Natural killer cell (primary cell): ENCODE measurements around the gene DTNB. TPM values are rescaled to one million over a fixed set of nuclear protein-coding genes. Genes with fewer than 3 reads are reported as not detected.

Experiments
- ATAC-seq, 3 donors: fragments of 150-1000 bp in 2 of 3; fragments of 200-7000 bp in 1 of 3; cut with Tn5 transposase; 1 replicate in 1 of 3; 2 replicates in 2 of 3; pipeline ENCODE4 v1.10.0; 2021; ENCODE audit warnings: mild to moderate bottlenecking in 2 of 3, moderate library complexity in 2 of 3
- DNase-seq, 2 donors: peaks; one replicate each; pipeline versions ENCODE4 v3.0.0 to v3.0.0-alpha.2; 2013 to 2021; ENCODE audit warnings: mixed read lengths in 1 of 2
- H3K27ac ChIP-seq: one replicate; pipeline ENCODE4 v1.5.1; 2013; ENCODE audit warnings: mild to moderate bottlenecking, low read length
- H3K27me3 ChIP-seq: one replicate; pipeline ENCODE4 v1.6.1; 2013; ENCODE audit warnings: low read length; ENCODE audit not compliant: control insufficient read depth, insufficient read depth
- H3K36me3 ChIP-seq: one replicate; pipeline ENCODE4 v1.6.1; 2013; ENCODE audit warnings: low read length; ENCODE audit not compliant: control insufficient read depth, insufficient read depth
- H3K4me1 ChIP-seq: one replicate; pipeline ENCODE4 v1.6.1; 2013; ENCODE audit warnings: low read length; ENCODE audit not compliant: control insufficient read depth, insufficient read depth
- H3K4me3 ChIP-seq: one replicate; pipeline ENCODE4 v1.5.1; 2013; ENCODE audit warnings: low read length
- H3K9me3 ChIP-seq: one replicate; pipeline ENCODE4 v1.6.1; 2013; ENCODE audit warnings: low read length; ENCODE audit not compliant: control insufficient read depth, insufficient read depth
- H3K27ac Mint-ChIP-seq, 2 donors: one replicate each; pipeline ENCODE4 v1.8.0; 2022; ENCODE audit warnings: mild to moderate bottlenecking in 2 of 2, mixed read lengths in 2 of 2, moderate library complexity in 1 of 2
- H3K27me3 Mint-ChIP-seq, 2 donors: one replicate each; pipeline ENCODE4 v1.8.0; 2022; ENCODE audit warnings: low read depth in 2 of 2, mixed read lengths in 2 of 2
- H3K36me3 Mint-ChIP-seq: one replicate; pipeline ENCODE4 v1.8.0; 2022; ENCODE audit warnings: mixed read lengths
- H3K4me1 Mint-ChIP-seq, 2 donors: one replicate each; pipeline ENCODE4 v1.8.0; 2022; ENCODE audit warnings: mixed read lengths in 2 of 2
- H3K4me3 Mint-ChIP-seq: one replicate; pipeline ENCODE4 v1.8.0; 2022; ENCODE audit warnings: mild to moderate bottlenecking, moderate library complexity, mixed read lengths
- H3K9me3 Mint-ChIP-seq, 2 donors: one replicate each; pipeline ENCODE4 v1.8.0; 2022; ENCODE audit warnings: mixed read lengths in 2 of 2
- CTCF ChIP-seq: fragments of 200-600 bp; IDR thresholded peaks from one replicate; pipeline ENCODE4 v1.8.0; 2022; ENCODE audit warnings: antibody characterized with exemption
- WGBS: methylation state at CpG from one replicate; pipeline ENCODE4 v1.1.7; 2013; ENCODE audit warnings: missing lambda C conversion rate; ENCODE audit not compliant: insufficient coverage; 5-methylcytosine and 5-hydroxymethylcytosine counted together
- intact Hi-C: fragments of 100-400 bp; cut with micrococcal nuclease; formaldehyde crosslinking; loops from one replicate; pipeline ENCODE4 v1.14.2; 2022
- total RNA-seq, 4 donors: library from RNA; stranded (reverse); fragments of 120-200 nt in 1 of 4; gene quantifications; one replicate each; pipeline versions ENCODE4 v1.2.3 to v1.2.4, GENCODE V29; 2013 to 2022

Gene DTNB
- total RNA-seq, 3 donors from 2014 or later (not counting 1 experiment from before 2014, with no cell fraction given), result 20.8 to 33.7 (median 23.6) TPM

GRCh38 chr2:25335971-25336370 lies 337.4 kb downstream of the DTNB start:
- no peak for TF ChIP-seq CTCF
- no peaks in the 10 kb centered on the region for H3K36me3 Mint-ChIP-seq
- H3K9me3 Mint-ChIP-seq, result no peaks in the 10 kb centered on the region
- Histone ChIP-seq H3K9me3 (no peaks in the 10 kb centered on the region), H3K4me3 (no peak overlapping the region), H3K36me3 (no peaks in the 10 kb centered on the region), H3K4me1 (peaks cover 55% of the 10 kb centered on the region), H3K27me3 (no peaks in the 10 kb centered on the region), H3K27ac (no peak overlapping the region)
- WGBS, result 80% methylated on average over 5 of the region's 6 CpGs
- peak overlapping the region in 1 of 2 donors; percentile 74 for H3K27ac Mint-ChIP-seq
- peaks cover 42 to 67% of the 10 kb centered on the region in 2 donors for H3K4me1 Mint-ChIP-seq
- DNase-seq (no peak), ATAC-seq (no peak)
- H3K4me3 Mint-ChIP-seq, result no peak overlapping the region
- intact Hi-C loops, result no loop called here
- no peaks in the 10 kb centered on the region for H3K27me3 Mint-ChIP-seq

- Mint-ChIP-seq H3K4me1 (peaks cover 42 to 72% of the 10 kb centered on the region in 2 donors), H3K36me3 (no peaks in the 10 kb centered on the region), H3K9me3 (no peaks in the 10 kb centered on the region), H3K4me3 (no peak overlapping the region), H3K27ac (peak overlapping the region; percentile 64 to 74), H3K27me3 (no peaks in the 10 kb centered on the region)
- no peak overlapping the region for H3K27ac ChIP-seq
- no peak for TF ChIP-seq CTCF
- 93% methylated on average over 8 of the region's 8 CpGs for WGBS
- ATAC-seq (no peak), DNase-seq (no peak)
- H3K36me3 ChIP-seq, result no peaks in the 10 kb centered on the region
- intact Hi-C loops, result no loop called here
- H3K4me3 ChIP-seq, result no peak overlapping the region
- H3K9me3 ChIP-seq, result no peaks in the 10 kb centered on the region
- H3K4me1 ChIP-seq, result peaks cover 54% of the 10 kb centered on the region
- H3K27me3 ChIP-seq, result no peaks in the 10 kb centered on the region
Observed at GRCh38 chr2:25335204-25335603, 338.2 kb downstream of the DTNB start.

- H3K27me3 ChIP-seq, result no peaks in the 10 kb centered on the region
- peaks cover 46% of the 10 kb centered on the region for H3K4me1 ChIP-seq
- no peaks in the 10 kb centered on the region for H3K9me3 ChIP-seq
- H3K4me3 ChIP-seq, result no peak overlapping the region
- intact Hi-C loops, result no loop called here
- no peak for TF ChIP-seq CTCF
- Mint-ChIP-seq H3K9me3 (no peaks in the 10 kb centered on the region), H3K4me1 (peaks cover 47 to 77% of the 10 kb centered on the region in 2 donors), H3K36me3 (no peaks in the 10 kb centered on the region), H3K4me3 (no peak overlapping the region), H3K27me3 (no peaks in the 10 kb centered on the region), H3K27ac (peak overlapping the region; percentile 64 to 74)
- no peaks in the 10 kb centered on the region for H3K36me3 ChIP-seq
- ATAC-seq, result no peak
- H3K27ac ChIP-seq, result peak overlapping the region; percentile 15
- DNase-seq, result no peak
- WGBS, result 77% methylated on average over 8 of the region's 8 CpGs
Observed at GRCh38 chr2:25334482-25334881, 338.9 kb downstream of the DTNB start.

GRCh38 chr2:25333981-25334380 lies 339.4 kb downstream of the DTNB start:
- H3K4me3 ChIP-seq, result no peak overlapping the region
- Mint-ChIP-seq H3K27me3 (no peaks in the 10 kb centered on the region), H3K36me3 (no peaks in the 10 kb centered on the region), H3K27ac (peak overlapping the region in 1 of 2 donors; percentile 74), H3K4me3 (no peak overlapping the region), H3K4me1 (peaks cover 49 to 74% of the 10 kb centered on the region in 2 donors), H3K9me3 (no peaks in the 10 kb centered on the region)
- ATAC-seq (peak in 2 of 3 donors; percentile 50 to 54), DNase-seq (peak in 1 of 2 donors; percentile 64)
- H3K27me3 ChIP-seq, result no peaks in the 10 kb centered on the region
- intact Hi-C loops, result no loop called here
- no peaks in the 10 kb centered on the region for H3K36me3 ChIP-seq
- no peak for TF ChIP-seq CTCF
- H3K4me1 ChIP-seq, result peaks cover 41% of the 10 kb centered on the region
- H3K9me3 ChIP-seq, result no peaks in the 10 kb centered on the region
- WGBS, result 6% methylated on average over 4 of the region's 4 CpGs
- H3K27ac ChIP-seq, result no peak overlapping the region
